Measurements from ENCODE around the gene HPSE2.

DNA sequence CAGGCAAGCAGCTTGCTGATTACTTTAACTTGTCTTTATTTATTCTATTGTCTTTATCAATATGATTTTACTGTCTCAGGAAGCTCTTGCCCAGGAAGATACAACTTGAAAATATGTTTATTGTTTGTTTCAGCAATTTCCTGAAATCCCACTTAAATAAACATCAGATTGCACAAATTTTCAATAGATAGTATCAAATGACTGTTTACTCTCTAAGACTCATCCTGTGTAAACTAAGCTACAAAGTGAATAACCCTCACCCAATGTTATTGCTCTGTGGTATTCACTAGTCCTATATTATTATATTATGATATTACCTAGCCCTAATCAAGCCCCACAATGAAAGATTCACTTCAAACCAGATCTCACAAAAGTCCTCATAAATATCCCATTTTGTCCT lies 658.5 kb downstream of the HPSE2 start:
- no peak for TF ChIP-seq POLR2A (IDR thresholded peaks at IDR 0.05)
- TF ChIP-seq, protein P1, sequence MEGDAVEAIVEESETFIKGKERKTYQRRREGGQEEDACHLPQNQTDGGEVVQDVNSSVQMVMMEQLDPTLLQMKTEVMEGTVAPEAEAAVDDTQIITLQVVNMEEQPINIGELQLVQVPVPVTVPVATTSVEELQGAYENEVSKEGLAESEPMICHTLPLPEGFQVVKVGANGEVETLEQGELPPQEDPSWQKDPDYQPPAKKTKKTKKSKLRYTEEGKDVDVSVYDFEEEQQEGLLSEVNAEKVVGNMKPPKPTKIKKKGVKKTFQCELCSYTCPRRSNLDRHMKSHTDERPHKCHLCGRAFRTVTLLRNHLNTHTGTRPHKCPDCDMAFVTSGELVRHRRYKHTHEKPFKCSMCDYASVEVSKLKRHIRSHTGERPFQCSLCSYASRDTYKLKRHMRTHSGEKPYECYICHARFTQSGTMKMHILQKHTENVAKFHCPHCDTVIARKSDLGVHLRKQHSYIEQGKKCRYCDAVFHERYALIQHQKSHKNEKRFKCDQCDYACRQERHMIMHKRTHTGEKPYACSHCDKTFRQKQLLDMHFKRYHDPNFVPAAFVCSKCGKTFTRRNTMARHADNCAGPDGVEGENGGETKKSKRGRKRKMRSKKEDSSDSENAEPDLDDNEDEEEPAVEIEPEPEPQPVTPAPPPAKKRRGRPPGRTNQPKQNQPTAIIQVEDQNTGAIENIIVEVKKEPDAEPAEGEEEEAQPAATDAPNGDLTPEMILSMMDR (IDR thresholded peaks at IDR 0.05): no peak
- no peak for TF ChIP-seq POLR2AphosphoS5 (IDR thresholded peaks at IDR 0.05)
- TF ChIP-seq EP300 (IDR thresholded peaks at IDR 0.05): no peak
